Mesodermal cell (in vitro differentiated cells): Measurements from ENCODE around the gene IKZF3.

ENCODE experiments used
- H3K27ac ChIP-seq: 2 replicates; pipeline ENCODE4 v1.7.0; 2013; ENCODE audit warnings: mild to moderate bottlenecking, low read depth, low read length, moderate library complexity; ENCODE audit not compliant: severe bottlenecking
- H3K36me3 ChIP-seq: 2 replicates; pipeline ENCODE4 v1.7.1; 2013; ENCODE audit warnings: mild to moderate bottlenecking, low read length, moderate library complexity; ENCODE audit not compliant: control insufficient read depth, insufficient read depth
- H3K4me1 ChIP-seq: one replicate; pipeline ENCODE4 v1.7.1; 2013; ENCODE audit warnings: mild to moderate bottlenecking, low read length; ENCODE audit not compliant: insufficient read depth, control insufficient read depth, poor library complexity, severe bottlenecking
- H3K4me3 ChIP-seq: 2 replicates; pipeline ENCODE4 v1.7.0; 2013; ENCODE audit warnings: low read length, control low read depth, mild to moderate bottlenecking; ENCODE audit not compliant: insufficient read depth, poor library complexity, severe bottlenecking; ENCODE audit errors: extremely low read depth
- H3K9me3 ChIP-seq: 2 replicates; pipeline ENCODE4 v1.7.1; 2013; ENCODE audit warnings: mild to moderate bottlenecking, low read length, moderate library complexity; ENCODE audit not compliant: control insufficient read depth
- WGBS, 2 experiments: methylation state at CpG; one replicate each; pipeline ENCODE4 v1.1.5; 2013; ENCODE audit warnings: missing lambda C conversion rate in 2 of 2; ENCODE audit not compliant: insufficient coverage in 2 of 2; 5-methylcytosine and 5-hydroxymethylcytosine counted together

IKZF3 gene

DNA sequence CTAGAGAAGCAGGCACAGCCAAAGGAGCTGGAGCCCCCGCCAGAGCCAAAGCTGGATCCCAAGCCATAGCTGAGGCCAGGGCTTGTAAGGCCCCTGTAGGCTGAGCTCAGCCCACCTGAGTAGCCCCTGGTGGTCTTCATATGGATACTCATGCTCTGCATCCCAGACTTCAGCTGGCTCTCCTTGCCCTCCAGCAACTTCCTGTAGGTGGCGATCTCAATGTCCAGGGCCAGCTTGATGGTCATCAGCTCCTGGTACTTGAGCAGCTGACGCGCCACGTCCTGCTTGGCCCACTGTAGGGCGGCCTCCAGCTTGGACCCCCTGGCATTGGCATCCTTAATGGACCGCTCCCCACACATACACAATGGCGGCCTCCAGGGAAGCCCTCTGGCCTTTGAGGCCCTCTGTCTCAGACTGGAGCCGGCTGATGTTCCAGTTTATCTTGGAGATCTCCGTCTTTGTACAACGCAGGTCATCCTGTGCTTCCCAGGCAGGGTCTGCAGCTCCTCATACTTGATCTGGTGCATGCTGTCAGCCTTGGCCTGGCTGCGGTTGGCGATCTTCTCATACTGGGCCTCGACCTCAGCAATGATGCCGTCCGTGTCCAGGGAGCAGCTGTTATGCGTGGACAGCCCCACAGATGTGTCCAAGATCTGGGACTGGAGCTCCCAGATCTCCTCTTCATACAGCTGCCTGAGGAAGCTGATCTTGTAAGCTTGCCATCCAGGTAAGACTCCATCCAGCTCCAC lies 28.9 kb downstream of the IKZF3 start:
- no peak overlapping the region for H3K27ac ChIP-seq
- H3K4me1 ChIP-seq, result no peaks in the 10 kb centered on the region
- H3K4me3 ChIP-seq, result no peak overlapping the region
- H3K36me3 ChIP-seq, result no peaks in the 10 kb centered on the region
- WGBS, 2 experiments, result 91 to 94% methylated on average over 13 to 17 of the region's 17 CpGs
- peaks cover 5% of the 10 kb centered on the region for H3K9me3 ChIP-seq

DNA sequence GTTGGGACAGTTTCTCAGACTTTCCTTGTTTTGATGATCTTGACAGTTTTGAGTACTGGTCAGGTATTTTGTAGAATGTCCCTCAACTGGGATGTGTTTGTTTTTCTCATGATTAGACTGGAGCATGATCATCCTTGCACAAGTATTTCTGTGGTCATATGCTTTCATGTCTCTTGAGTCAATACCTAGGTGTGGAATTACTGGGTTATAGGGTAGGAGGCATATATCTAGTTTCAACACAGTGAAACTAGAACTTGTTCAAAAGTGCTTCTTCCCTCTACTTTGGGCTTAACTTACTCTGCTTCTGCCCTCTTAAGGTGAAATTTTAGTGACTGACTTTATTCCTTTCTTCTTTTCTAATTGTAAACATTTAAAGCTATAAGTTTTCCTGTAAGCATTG lies 30.1 kb downstream of the IKZF3 start:
- H3K27ac ChIP-seq, result no peak overlapping the region
- no peak overlapping the region for H3K4me3 ChIP-seq
- peaks cover 5% of the 10 kb centered on the region for H3K9me3 ChIP-seq
- no peaks in the 10 kb centered on the region for H3K36me3 ChIP-seq
- no peaks in the 10 kb centered on the region for H3K4me1 ChIP-seq

DNA sequence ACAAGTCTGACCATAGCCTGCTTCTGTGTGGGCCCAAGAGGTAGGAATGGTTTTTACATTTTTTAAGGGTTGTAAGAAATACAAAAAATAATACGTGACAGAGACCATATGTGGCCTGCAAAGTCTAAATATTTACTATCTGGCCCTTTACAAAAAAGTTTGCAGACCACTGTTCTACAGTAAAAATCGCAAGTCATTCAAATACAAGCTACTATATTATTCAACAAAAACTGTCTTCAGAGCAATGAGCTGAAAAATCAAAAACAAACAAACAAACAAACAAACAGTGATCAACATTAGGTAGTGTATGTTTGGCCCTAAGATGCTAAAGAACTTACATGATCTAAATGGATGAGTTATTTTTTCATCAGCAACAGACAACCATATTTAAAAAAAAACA lies 32.5 kb downstream of the IKZF3 start:
- 80 to 86% methylated on average over 1 of the region's 2 CpGs for WGBS, 2 experiments
- Histone ChIP-seq H3K27ac (no peak overlapping the region), H3K36me3 (no peaks in the 10 kb centered on the region), H3K4me3 (no peak overlapping the region), H3K4me1 (no peaks in the 10 kb centered on the region), H3K9me3 (peaks cover 5% of the 10 kb centered on the region)

DNA sequence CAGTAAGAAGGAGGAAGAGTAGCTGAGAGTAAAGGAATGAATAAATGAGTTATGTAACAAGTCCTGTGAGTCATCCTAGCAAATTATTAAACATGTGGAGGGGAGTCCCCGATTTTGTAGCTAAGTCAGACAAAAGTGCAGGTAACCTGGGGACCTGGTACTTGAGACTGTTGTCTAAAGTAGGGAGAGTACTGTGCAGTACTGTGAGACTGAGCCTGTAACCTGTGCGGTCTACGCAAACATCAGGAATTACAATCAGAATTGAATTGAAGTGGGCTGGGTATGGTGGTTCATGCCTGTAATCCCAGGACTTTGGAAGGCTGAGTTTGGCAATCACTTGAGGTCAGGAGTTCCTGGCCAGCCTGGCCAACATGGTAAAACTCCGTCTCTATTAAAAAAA lies 35.7 kb downstream of the IKZF3 start:
- no peak overlapping the region for H3K4me3 ChIP-seq
- no peaks in the 10 kb centered on the region for H3K4me1 ChIP-seq
- WGBS, 2 experiments, result 89 to 98% methylated on average over 4 of the region's 4 CpGs
- no peaks in the 10 kb centered on the region for H3K36me3 ChIP-seq
- no peak overlapping the region for H3K27ac ChIP-seq
- peaks cover 3% of the 10 kb centered on the region for H3K9me3 ChIP-seq

DNA sequence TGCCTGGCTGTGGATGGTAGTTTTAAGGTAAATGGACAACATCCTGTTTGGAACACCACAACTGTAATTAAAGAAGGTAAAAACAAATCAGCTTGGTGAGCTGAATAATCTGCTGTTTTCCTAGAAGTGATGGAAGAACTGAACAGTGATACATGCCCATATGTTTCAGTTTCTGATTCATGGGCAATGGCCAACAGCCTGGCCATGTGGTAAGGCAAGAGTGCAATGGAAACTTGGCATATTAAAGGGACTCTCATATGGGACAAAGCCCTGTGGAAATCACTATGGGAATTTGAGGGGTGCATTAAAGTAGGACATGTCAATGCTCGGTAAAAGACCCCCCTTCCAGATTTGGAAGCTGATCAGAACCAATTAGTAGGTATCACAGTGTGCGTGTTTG lies 37.8 kb downstream of the IKZF3 start:
- Histone ChIP-seq H3K27ac (no peak overlapping the region), H3K36me3 (no peaks in the 10 kb centered on the region), H3K4me1 (no peaks in the 10 kb centered on the region), H3K9me3 (peaks cover 6% of the 10 kb centered on the region), H3K4me3 (no peak overlapping the region)
- WGBS, 2 experiments, result 88 to 93% methylated on average over 2 of the region's 2 CpGs

DNA sequence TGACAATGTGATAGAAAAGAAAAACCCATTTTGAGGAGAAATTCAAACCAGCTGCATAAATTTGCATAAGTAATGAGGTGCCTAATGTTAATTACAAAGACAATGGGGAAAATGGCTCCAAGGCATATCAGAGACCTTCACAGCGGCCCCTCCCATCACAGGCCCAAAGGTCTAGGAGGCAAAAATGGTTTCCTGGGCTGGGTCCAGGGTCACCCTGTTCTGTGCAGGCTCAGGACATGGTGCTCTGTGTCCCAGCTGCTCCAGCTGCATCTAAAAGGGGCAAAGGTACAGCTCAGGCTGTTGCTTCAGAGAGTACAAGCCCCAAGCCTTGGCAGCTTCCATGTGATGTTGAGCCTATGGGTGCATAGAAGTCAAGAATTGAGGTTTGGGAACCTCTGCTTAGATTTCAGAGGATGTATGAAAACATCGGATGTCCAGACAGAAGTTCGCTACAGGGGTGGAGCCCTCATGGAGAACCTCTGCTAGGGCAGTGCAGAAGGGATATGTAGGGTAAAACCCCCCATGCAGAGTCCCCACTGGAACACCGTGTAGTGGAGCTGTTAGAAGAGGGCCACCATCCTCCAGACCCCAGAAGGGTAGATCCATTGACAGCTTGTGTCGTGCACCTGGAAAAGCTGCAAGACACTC lies 40.6 kb downstream of the IKZF3 start:
- Histone ChIP-seq H3K9me3 (peaks cover 6% of the 10 kb centered on the region), H3K4me1 (no peaks in the 10 kb centered on the region), H3K36me3 (no peaks in the 10 kb centered on the region), H3K4me3 (no peak overlapping the region), H3K27ac (no peak overlapping the region)
- 76 to 96% methylated on average over 5 of the region's 5 CpGs for WGBS, 2 experiments

DNA sequence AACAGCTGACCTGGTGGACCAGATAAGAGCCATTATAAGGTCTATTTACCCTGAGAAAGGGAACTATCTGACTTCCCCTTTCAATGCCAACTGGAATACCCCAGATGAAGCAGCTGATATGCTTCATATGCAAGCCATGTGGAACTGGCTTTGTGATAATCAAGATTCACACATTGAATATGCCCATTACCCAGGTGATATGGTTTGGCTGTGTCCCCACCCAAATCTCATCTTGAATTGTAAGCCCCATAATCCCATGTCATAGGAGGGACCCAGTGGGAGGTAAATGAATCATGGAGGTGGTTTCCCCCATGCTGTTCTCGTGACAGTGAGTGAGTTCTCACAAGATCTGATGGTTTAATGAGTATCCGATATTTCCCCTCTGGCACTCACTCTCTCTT lies 42.1 kb downstream of the IKZF3 start:
- WGBS, 2 experiments, result 100% methylated on average over 1 of the region's 2 CpGs
- Histone ChIP-seq H3K4me3 (no peak overlapping the region), H3K36me3 (no peaks in the 10 kb centered on the region), H3K9me3 (peaks cover 6% of the 10 kb centered on the region), H3K27ac (no peak overlapping the region), H3K4me1 (no peaks in the 10 kb centered on the region)

DNA sequence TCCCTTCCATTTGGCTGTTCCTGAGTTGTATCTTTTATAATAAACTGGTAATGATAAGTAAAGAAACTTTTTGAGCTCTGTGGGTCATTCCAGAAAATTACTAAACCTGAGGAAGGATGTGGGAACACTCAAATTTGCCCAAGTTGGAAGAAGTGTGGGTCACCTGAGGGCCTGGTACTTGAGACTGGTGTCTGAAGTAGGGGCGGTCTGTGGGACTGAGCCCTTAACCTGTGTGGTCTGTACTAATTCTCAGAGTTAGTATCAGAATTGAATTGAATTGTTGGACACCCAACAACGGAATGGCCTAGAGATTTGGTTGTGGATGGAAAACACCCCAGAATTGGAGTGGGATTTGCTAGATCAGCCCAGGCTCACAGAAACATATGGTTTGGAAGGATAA lies 43.1 kb downstream of the IKZF3 start:
- Histone ChIP-seq H3K36me3 (no peaks in the 10 kb centered on the region), H3K4me3 (no peak overlapping the region), H3K4me1 (no peaks in the 10 kb centered on the region), H3K27ac (no peak overlapping the region), H3K9me3 (peaks cover 6% of the 10 kb centered on the region)
- 87 to 91% methylated on average over 2 of the region's 2 CpGs for WGBS, 2 experiments

DNA sequence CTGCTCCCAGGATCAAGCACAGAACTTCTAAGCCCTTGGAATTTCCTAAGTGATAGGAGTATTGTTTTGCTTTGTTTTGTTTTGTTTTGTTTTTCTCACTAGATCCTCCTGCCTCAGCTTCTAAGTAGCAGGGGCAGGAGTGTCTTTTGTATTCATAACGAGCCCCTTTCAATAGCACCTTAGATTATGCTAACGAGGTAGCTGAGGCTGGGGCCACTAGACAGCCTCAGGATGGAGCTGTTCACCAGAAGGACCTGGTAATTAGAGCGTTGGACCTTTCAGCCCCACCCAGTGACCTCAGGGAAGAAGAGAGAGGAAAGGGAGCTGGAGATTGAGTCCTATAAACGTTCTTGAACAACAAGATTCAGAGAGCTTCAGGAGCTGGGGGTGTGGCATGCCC lies 43.6 kb downstream of the IKZF3 start:
- H3K27ac ChIP-seq, result no peak overlapping the region
- peaks cover 6% of the 10 kb centered on the region for H3K9me3 ChIP-seq
- WGBS, 2 experiments, result 47 to 62% methylated on average over 2 of the region's 4 CpGs
- no peaks in the 10 kb centered on the region for H3K36me3 ChIP-seq
- no peaks in the 10 kb centered on the region for H3K4me1 ChIP-seq
- H3K4me3 ChIP-seq, result no peak overlapping the region

DNA sequence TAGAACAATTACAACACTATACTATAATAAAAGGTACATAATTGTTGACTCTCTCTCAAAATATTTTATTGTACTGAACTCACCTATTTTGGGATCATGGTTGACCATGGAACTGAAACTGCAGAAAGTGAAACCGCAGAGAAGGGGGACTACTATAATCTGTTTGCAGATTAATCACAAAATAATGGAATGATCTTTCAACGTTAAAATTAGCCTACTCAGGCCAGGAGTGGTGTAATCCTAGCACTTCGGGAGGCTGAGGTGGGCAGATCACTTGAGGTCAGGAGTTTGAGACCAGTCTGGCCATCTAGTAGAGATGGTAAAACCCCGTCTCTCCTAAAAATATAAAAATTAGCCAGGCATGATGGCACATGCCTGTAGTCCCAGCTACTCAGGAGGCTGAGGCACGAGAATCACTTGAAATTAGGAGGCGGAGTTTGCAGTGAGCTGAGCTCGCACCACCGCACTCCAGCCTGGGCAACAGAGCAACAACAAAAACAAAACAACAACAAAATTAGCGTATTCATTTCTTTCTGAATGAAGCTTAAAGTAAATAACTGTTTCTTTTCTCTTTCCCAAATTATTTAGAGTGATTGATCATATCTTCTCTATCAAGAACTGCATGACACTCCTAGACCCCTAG lies 45.6 kb downstream of the IKZF3 start:
- WGBS, 2 experiments, result 75 to 100% methylated on average over 2 to 4 of the region's 9 CpGs
- Histone ChIP-seq H3K4me3 (no peak overlapping the region), H3K9me3 (peaks cover 4% of the 10 kb centered on the region), H3K36me3 (no peaks in the 10 kb centered on the region), H3K4me1 (no peaks in the 10 kb centered on the region), H3K27ac (no peak overlapping the region)

DNA sequence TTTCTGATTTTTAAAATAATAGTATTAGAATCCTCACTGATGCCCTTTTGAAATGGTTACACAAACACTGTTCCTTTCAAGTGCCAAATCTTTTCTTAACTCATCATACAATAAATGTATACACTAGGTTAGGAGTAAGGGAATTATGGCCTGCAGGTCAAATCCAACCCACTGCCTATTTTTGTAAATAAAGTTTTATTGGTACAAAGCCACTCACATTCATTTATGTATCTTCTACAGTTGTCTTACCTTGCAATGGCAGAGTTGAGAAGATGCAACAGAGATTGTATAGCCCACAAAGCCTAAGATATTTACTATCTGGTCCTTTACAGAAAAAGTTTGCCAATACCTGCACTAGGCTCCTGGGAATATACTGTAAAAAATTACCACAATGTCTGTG lies 47.8 kb downstream of the IKZF3 start:
- Histone ChIP-seq H3K4me3 (no peak overlapping the region), H3K4me1 (no peaks in the 10 kb centered on the region), H3K27ac (no peak overlapping the region), H3K9me3 (no peaks in the 10 kb centered on the region), H3K36me3 (no peaks in the 10 kb centered on the region)
